ENCODE measurements around the gene ATXN8OS. TPM values are rescaled to one million over a fixed set of nuclear protein-coding genes. Genes with fewer than 3 reads are reported as not detected.

The ATXN8OS gene
- not detected for polyA plus RNA-seq (2013, experiment 1 of 4)
- polyA plus RNA-seq (2013, experiment 2 of 4): not detected
- polyA plus RNA-seq (2013, experiment 3 of 4): not detected
- polyA plus RNA-seq (2013, experiment 4 of 4): not detected

GRCh38 chr13:70107498-70108281 lies at the start of gene ATXN8OS:
Gene ATXN8OS, plus strand, starts transcription at chr13:70107826.
- peaks cover 36% of the 10 kb centered on the region for H3K27me3 ChIP-seq (ENCODE audit: control insufficient read depth, insufficient read depth, low read length, poor library complexity, severe bottlenecking)
- peak within 1 kb of the TSS; percentile 41 for H3K4me3 ChIP-seq (ENCODE audit: insufficient read depth, low read depth, low read length)
- no peaks in the 10 kb centered on the region for H3K9me3 ChIP-seq (ENCODE audit: control insufficient read depth, low read length)
- peaks cover 4% of the 10 kb centered on the region for H3K4me1 ChIP-seq (ENCODE audit: control insufficient read depth, insufficient read depth, low read length)
- no peak within 1 kb of the TSS for H3K27ac ChIP-seq (ENCODE audit: insufficient read depth, low read depth, low read length, poor library complexity, severe bottlenecking)
- no peaks in the 10 kb centered on the region for H3K36me3 ChIP-seq (ENCODE audit: control insufficient read depth, insufficient read depth, low read length)
- WGBS, 2 experiments: 6 to 7% methylated on average over 53 of the region's 53 CpGs

- no peaks in the 10 kb centered on the region for H3K9me3 ChIP-seq (ENCODE audit: control insufficient read depth, low read length)
- H3K36me3 ChIP-seq (ENCODE audit: control insufficient read depth, insufficient read depth, low read length): no peaks in the 10 kb centered on the region
- WGBS, 2 experiments: 81 to 85% methylated on average over 3 of the region's 4 CpGs
- H3K27me3 ChIP-seq (ENCODE audit: control insufficient read depth, insufficient read depth, low read length, poor library complexity, severe bottlenecking): no peaks in the 10 kb centered on the region
- no peak overlapping the region for H3K27ac ChIP-seq (ENCODE audit: insufficient read depth, low read depth, low read length, poor library complexity, severe bottlenecking)
- H3K4me3 ChIP-seq (ENCODE audit: insufficient read depth, low read depth, low read length): no peak overlapping the region
- no peaks in the 10 kb centered on the region for H3K4me1 ChIP-seq (ENCODE audit: control insufficient read depth, insufficient read depth, low read length)
These were observed 27.6 kb upstream of the ATXN8OS start for GRCh38 chr13:70080012-70080411.

GRCh38 chr13:70087247-70087646 lies 20.4 kb upstream of the ATXN8OS start:
- Histone ChIP-seq H3K4me3 (ENCODE audit: insufficient read depth, low read depth, low read length) (no peak overlapping the region), H3K9me3 (ENCODE audit: control insufficient read depth, low read length) (no peaks in the 10 kb centered on the region), H3K27ac (ENCODE audit: insufficient read depth, low read depth, low read length, poor library complexity, severe bottlenecking) (no peak overlapping the region), H3K36me3 (ENCODE audit: control insufficient read depth, insufficient read depth, low read length) (no peaks in the 10 kb centered on the region), H3K4me1 (ENCODE audit: control insufficient read depth, insufficient read depth, low read length) (no peaks in the 10 kb centered on the region), H3K27me3 (ENCODE audit: control insufficient read depth, insufficient read depth, low read length, poor library complexity, severe bottlenecking) (no peaks in the 10 kb centered on the region)
- WGBS, 2 experiments: 86 to 95% methylated on average over 4 of the region's 4 CpGs

GRCh38 chr13:70088926-70089325 lies 18.7 kb upstream of the ATXN8OS start:
- Histone ChIP-seq H3K4me1 (ENCODE audit: control insufficient read depth, insufficient read depth, low read length) (no peaks in the 10 kb centered on the region), H3K4me3 (ENCODE audit: insufficient read depth, low read depth, low read length) (no peak overlapping the region), H3K9me3 (ENCODE audit: control insufficient read depth, low read length) (no peaks in the 10 kb centered on the region), H3K27me3 (ENCODE audit: control insufficient read depth, insufficient read depth, low read length, poor library complexity, severe bottlenecking) (no peaks in the 10 kb centered on the region), H3K27ac (ENCODE audit: insufficient read depth, low read depth, low read length, poor library complexity, severe bottlenecking) (no peak overlapping the region), H3K36me3 (ENCODE audit: control insufficient read depth, insufficient read depth, low read length) (no peaks in the 10 kb centered on the region)
- 100% methylated on average over 1 of the region's 2 CpGs; no CpG with 5 or more reads in 1 of the 2 experiments for WGBS, 2 experiments

GRCh38 chr13:70090036-70090723 lies 17.4 kb upstream of the ATXN8OS start:
- Histone ChIP-seq H3K4me3 (ENCODE audit: insufficient read depth, low read depth, low read length) (no peak overlapping the region), H3K4me1 (ENCODE audit: control insufficient read depth, insufficient read depth, low read length) (no peaks in the 10 kb centered on the region), H3K27me3 (ENCODE audit: control insufficient read depth, insufficient read depth, low read length, poor library complexity, severe bottlenecking) (no peaks in the 10 kb centered on the region), H3K27ac (ENCODE audit: insufficient read depth, low read depth, low read length, poor library complexity, severe bottlenecking) (no peak overlapping the region), H3K9me3 (ENCODE audit: control insufficient read depth, low read length) (no peaks in the 10 kb centered on the region), H3K36me3 (ENCODE audit: control insufficient read depth, insufficient read depth, low read length) (no peaks in the 10 kb centered on the region)
- WGBS, 2 experiments: 78 to 100% methylated on average over 1 of the region's 2 CpGs

GRCh38 chr13:70098669-70099068 lies 9.0 kb upstream of the ATXN8OS start:
- WGBS, 2 experiments: no CpG with 5 or more reads among the region's 1 CpG
- H3K36me3 ChIP-seq (ENCODE audit: control insufficient read depth, insufficient read depth, low read length): no peaks in the 10 kb centered on the region
- no peak overlapping the region for H3K27ac ChIP-seq (ENCODE audit: insufficient read depth, low read depth, low read length, poor library complexity, severe bottlenecking)
- no peaks in the 10 kb centered on the region for H3K27me3 ChIP-seq (ENCODE audit: control insufficient read depth, insufficient read depth, low read length, poor library complexity, severe bottlenecking)
- no peak overlapping the region for H3K4me3 ChIP-seq (ENCODE audit: insufficient read depth, low read depth, low read length)
- no peaks in the 10 kb centered on the region for H3K4me1 ChIP-seq (ENCODE audit: control insufficient read depth, insufficient read depth, low read length)
- H3K9me3 ChIP-seq (ENCODE audit: control insufficient read depth, low read length): no peaks in the 10 kb centered on the region

- Histone ChIP-seq H3K4me3 (ENCODE audit: insufficient read depth, low read depth, low read length) (no peak overlapping the region), H3K27me3 (ENCODE audit: control insufficient read depth, insufficient read depth, low read length, poor library complexity, severe bottlenecking) (peaks cover 35% of the 10 kb centered on the region)
These were observed 3.1 kb upstream of the ATXN8OS start for GRCh38 chr13:70104481-70104880.

GRCh38 chr13:70107125-70107497 lies 515 bp upstream of the ATXN8OS start:
- Histone ChIP-seq H3K4me3 (ENCODE audit: insufficient read depth, low read depth, low read length) (peak overlapping the region; percentile 41), H3K4me1 (ENCODE audit: control insufficient read depth, insufficient read depth, low read length) (peaks cover 4% of the 10 kb centered on the region), H3K27me3 (ENCODE audit: control insufficient read depth, insufficient read depth, low read length, poor library complexity, severe bottlenecking) (peaks cover 36% of the 10 kb centered on the region), H3K36me3 (ENCODE audit: control insufficient read depth, insufficient read depth, low read length) (no peaks in the 10 kb centered on the region), H3K9me3 (ENCODE audit: control insufficient read depth, low read length) (no peaks in the 10 kb centered on the region), H3K27ac (ENCODE audit: insufficient read depth, low read depth, low read length, poor library complexity, severe bottlenecking) (no peak overlapping the region)
- WGBS, 2 experiments: 37 to 39% methylated on average over 9 of the region's 9 CpGs

More at GRCh38 chr13:70104481-70104880, 3.1 kb upstream of the ATXN8OS start:
- Histone ChIP-seq H3K4me1 (ENCODE audit: control insufficient read depth, insufficient read depth, low read length) (peaks cover 4% of the 10 kb centered on the region), H3K36me3 (ENCODE audit: control insufficient read depth, insufficient read depth, low read length) (no peaks in the 10 kb centered on the region), H3K9me3 (ENCODE audit: control insufficient read depth, low read length) (no peaks in the 10 kb centered on the region), H3K27ac (ENCODE audit: insufficient read depth, low read depth, low read length, poor library complexity, severe bottlenecking) (no peak overlapping the region)

- H3K36me3 ChIP-seq (ENCODE audit: control insufficient read depth, insufficient read depth, low read length): no peaks in the 10 kb centered on the region
- WGBS, 2 experiments: 79 to 92% methylated on average over 13 to 17 of the region's 18 CpGs
- peaks cover 4% of the 10 kb centered on the region for H3K4me1 ChIP-seq (ENCODE audit: control insufficient read depth, insufficient read depth, low read length)
- no peak within 1 kb of the TSS for H3K27ac ChIP-seq (ENCODE audit: insufficient read depth, low read depth, low read length, poor library complexity, severe bottlenecking)
- H3K4me3 ChIP-seq (ENCODE audit: insufficient read depth, low read depth, low read length): peak within 1 kb of the TSS; percentile 41
- H3K9me3 ChIP-seq (ENCODE audit: control insufficient read depth, low read length): no peaks in the 10 kb centered on the region
- H3K27me3 ChIP-seq (ENCODE audit: control insufficient read depth, insufficient read depth, low read length, poor library complexity, severe bottlenecking): peaks cover 36% of the 10 kb centered on the region
These were observed 905 bp downstream of the ATXN8OS start, which contains the start of gene KLHL1 for GRCh38 chr13:70108356-70109105. Gene KLHL1, minus strand, starts transcription at chr13:70108452. Its CDS starts 753 bp downstream, at chr13:70107699.
